ENCODE results near the gene CDC25A. TPM values are rescaled to one million over a fixed set of nuclear protein-coding genes. Genes with fewer than 3 reads are reported as not detected.

The CDC25A gene
- total RNA-seq, 1 donor from 2014 or later, result 3.5 TPM

DNA sequence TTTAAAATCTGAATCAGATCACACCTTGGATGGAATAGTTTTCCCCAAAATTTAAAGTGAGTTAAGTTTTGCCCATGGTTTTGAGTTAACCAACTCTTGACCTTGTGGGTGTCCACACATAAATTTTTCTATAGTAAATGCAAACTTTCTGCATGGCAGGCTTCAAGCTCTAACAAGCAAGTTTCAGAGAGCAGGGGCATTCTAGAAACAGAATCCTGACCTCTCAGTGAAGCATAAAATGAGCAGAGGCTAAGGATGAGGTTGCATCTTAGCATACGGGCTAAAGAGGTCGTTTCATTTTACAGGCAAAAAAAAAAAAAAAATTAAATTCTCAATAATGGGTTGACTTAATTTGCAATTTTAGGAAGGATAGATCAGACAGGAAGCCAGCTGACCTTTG, 32.1 kb downstream of the CDC25A start:
- H3K9me3 Mint-ChIP-seq (ENCODE audit: unreplicated experiment), result no peaks in the 10 kb centered on the region
- peaks cover 7% of the 10 kb centered on the region for H3K4me1 Mint-ChIP-seq (ENCODE audit: unreplicated experiment)
- H3K4me3 Mint-ChIP-seq (ENCODE audit: unreplicated experiment), result no peak overlapping the region
- H3K27me3 Mint-ChIP-seq (ENCODE audit: unreplicated experiment), result no peaks in the 10 kb centered on the region
- H3K27ac Mint-ChIP-seq (ENCODE audit: unreplicated experiment), result no peak overlapping the region
- TF ChIP-seq, protein P1, sequence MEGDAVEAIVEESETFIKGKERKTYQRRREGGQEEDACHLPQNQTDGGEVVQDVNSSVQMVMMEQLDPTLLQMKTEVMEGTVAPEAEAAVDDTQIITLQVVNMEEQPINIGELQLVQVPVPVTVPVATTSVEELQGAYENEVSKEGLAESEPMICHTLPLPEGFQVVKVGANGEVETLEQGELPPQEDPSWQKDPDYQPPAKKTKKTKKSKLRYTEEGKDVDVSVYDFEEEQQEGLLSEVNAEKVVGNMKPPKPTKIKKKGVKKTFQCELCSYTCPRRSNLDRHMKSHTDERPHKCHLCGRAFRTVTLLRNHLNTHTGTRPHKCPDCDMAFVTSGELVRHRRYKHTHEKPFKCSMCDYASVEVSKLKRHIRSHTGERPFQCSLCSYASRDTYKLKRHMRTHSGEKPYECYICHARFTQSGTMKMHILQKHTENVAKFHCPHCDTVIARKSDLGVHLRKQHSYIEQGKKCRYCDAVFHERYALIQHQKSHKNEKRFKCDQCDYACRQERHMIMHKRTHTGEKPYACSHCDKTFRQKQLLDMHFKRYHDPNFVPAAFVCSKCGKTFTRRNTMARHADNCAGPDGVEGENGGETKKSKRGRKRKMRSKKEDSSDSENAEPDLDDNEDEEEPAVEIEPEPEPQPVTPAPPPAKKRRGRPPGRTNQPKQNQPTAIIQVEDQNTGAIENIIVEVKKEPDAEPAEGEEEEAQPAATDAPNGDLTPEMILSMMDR (IDR thresholded peaks at IDR 0.05), result no peak
- DNase-seq (ENCODE audit: extremely low spot score, unreplicated experiment), result no peak
- peaks cover 7% of the 10 kb centered on the region for H3K36me3 Mint-ChIP-seq (ENCODE audit: unreplicated experiment)

DNA sequence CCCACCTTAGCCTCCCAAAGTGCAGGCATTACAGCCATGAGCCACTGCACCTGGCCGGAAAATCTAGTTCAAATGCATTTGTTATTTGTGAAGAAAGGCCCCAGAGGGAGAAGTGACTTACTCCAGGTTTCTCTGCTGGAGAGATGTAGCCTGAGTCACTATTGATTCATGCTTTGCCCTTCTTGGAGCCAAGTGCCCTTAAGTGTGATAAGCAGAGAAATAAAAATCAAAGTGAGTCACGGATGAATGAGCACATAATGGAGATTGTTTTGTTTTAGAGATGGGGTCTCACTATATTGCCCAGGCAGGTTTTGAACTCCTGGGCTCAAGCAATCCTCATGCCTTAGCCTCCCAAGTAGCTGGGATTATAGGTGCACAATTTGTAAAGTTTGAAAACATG, 33.1 kb downstream of the CDC25A start:
- peaks cover 10% of the 10 kb centered on the region for H3K4me1 Mint-ChIP-seq (ENCODE audit: unreplicated experiment)
- no peaks in the 10 kb centered on the region for H3K9me3 Mint-ChIP-seq (ENCODE audit: unreplicated experiment)
- H3K36me3 Mint-ChIP-seq (ENCODE audit: unreplicated experiment), result peaks cover 6% of the 10 kb centered on the region
- H3K27ac Mint-ChIP-seq (ENCODE audit: unreplicated experiment), result no peak overlapping the region
- no peak for DNase-seq (ENCODE audit: extremely low spot score, unreplicated experiment)
- H3K4me3 Mint-ChIP-seq (ENCODE audit: unreplicated experiment), result no peak overlapping the region
- TF ChIP-seq, protein P1 (IDR thresholded peaks at IDR 0.05), result no peak
- no peaks in the 10 kb centered on the region for H3K27me3 Mint-ChIP-seq (ENCODE audit: unreplicated experiment)

DNA sequence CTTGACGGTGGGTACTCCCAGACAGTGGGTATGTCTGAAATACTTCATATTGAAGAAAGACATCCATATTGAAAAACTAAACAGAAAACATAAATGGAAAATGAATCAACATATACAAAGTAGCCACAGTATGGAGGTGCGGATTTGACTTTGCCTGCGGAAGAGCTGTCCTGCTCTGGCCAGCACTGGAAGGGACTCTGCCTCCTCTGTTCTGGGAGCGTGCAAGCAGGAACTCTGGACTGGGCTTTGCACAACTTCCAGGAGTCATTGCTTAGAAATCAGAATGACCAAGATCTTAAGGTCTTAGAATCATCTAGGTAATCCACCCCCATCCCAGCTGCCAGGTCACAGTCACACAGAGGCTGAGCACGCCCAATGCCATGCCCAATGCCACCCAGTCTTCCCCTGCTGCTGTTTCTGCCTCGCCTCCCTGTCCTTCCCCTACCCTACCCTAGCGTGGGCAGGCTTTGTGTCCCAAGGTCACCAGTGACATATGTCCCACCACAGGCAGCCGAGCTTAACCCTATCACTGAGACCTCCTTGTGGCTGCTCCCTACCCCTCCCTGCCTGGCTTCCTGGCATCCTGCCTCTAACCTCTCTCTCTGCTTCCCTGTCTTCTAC, 36.3 kb downstream of the CDC25A start:
- no peak overlapping the region for H3K27ac Mint-ChIP-seq (ENCODE audit: unreplicated experiment)

DNA sequence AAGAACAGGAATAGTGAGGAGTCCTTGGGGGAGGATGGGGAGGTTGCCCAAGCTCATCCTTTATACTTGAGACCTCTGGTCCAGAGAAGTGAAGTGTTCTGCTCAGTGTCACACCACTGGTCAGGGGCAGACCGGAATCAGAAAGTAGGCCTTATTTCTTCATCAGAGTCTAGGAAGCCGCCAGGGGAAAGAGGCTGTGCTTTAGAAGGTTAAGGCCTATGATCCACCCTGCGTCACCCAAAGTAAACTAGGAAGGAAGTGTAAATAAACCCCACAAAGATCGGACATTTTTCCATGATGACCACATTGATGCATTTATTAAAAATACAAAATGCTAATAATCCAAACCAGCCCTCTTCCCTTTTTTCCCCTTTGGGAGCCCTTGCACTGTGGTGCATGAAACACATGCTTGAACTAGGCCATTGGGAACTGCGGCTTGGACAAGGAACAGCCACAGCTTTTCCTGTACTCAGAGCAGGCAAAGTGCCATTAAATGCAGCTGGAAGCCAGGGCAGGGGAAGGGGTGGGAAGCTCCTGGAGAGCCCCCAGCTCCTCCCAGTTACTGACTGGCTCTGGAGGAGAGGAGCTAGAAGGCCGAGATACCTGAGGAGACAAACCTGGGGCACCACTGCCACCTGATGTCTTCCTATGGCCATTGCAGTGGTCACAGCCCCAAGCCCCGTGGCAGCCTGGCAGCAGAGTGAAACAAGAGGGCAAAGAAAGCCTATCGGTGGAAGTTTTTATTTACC, 37.0 kb downstream of the CDC25A start:
- H3K27me3 Mint-ChIP-seq (ENCODE audit: unreplicated experiment), result no peaks in the 10 kb centered on the region
- no peak overlapping the region for H3K27ac Mint-ChIP-seq (ENCODE audit: unreplicated experiment)
- DNase-seq (ENCODE audit: extremely low spot score, unreplicated experiment), result peak; percentile 92
- no peaks in the 10 kb centered on the region for H3K9me3 Mint-ChIP-seq (ENCODE audit: unreplicated experiment)
- H3K4me3 Mint-ChIP-seq (ENCODE audit: unreplicated experiment), result no peak overlapping the region
- TF ChIP-seq, protein P1 (IDR thresholded peaks at IDR 0.05), result peak; percentile 87
- H3K36me3 Mint-ChIP-seq (ENCODE audit: unreplicated experiment), result no peaks in the 10 kb centered on the region
- peaks cover 10% of the 10 kb centered on the region for H3K4me1 Mint-ChIP-seq (ENCODE audit: unreplicated experiment)

More for the DNA sequence above, 36.3 kb downstream of the CDC25A start:
- H3K36me3 Mint-ChIP-seq (ENCODE audit: unreplicated experiment), result no peaks in the 10 kb centered on the region
- no peaks in the 10 kb centered on the region for H3K27me3 Mint-ChIP-seq (ENCODE audit: unreplicated experiment)
- DNase-seq (ENCODE audit: extremely low spot score, unreplicated experiment), result no peak
- no peak overlapping the region for H3K4me3 Mint-ChIP-seq (ENCODE audit: unreplicated experiment)
- H3K9me3 Mint-ChIP-seq (ENCODE audit: unreplicated experiment), result no peaks in the 10 kb centered on the region
- TF ChIP-seq, protein P1 (IDR thresholded peaks at IDR 0.05), result no peak
- H3K4me1 Mint-ChIP-seq (ENCODE audit: unreplicated experiment), result peaks cover 10% of the 10 kb centered on the region

DNA sequence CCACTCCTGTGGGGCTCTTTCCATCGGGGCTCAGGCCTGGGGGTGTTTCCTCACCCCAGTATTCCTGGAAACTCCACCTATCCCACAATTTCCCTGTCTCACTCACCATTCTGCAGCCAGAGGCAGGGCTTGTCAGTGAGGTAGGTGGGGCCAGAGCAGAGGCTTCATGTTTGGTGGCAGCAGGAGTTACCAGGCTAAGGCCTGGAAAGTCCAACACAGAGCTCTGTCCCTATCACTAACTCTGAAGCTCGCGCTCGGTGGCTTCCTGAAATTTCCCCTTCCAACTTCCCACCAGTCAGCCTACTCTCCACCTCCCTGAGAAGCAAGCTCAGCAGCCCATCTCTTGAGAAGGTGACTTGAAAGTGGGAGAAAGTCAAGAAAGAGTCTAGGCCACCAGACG, 44.2 kb downstream of the CDC25A start:
- Mint-ChIP-seq H3K27me3 (ENCODE audit: unreplicated experiment) (no peaks in the 10 kb centered on the region), H3K27ac (ENCODE audit: unreplicated experiment) (no peak overlapping the region), H3K4me1 (ENCODE audit: unreplicated experiment) (peaks cover 4% of the 10 kb centered on the region), H3K4me3 (ENCODE audit: unreplicated experiment) (no peak overlapping the region), H3K9me3 (ENCODE audit: unreplicated experiment) (no peaks in the 10 kb centered on the region), H3K36me3 (ENCODE audit: unreplicated experiment) (no peaks in the 10 kb centered on the region)
- TF ChIP-seq, protein P1 (IDR thresholded peaks at IDR 0.05), result no peak
- DNase-seq (ENCODE audit: extremely low spot score, unreplicated experiment), result no peak

Data from osteocyte (in vitro differentiated cells).